Testis (tissue), 2 donors: ENCODE measurements around the gene TBCC.

ENCODE experiments used
- POLR2A ChIP-seq: fragments of 450-650 bp; IDR thresholded peaks from one replicate; pipeline ENCODE4 v1.6.1; 2017; ENCODE audit warnings: antibody characterized with exemption, mild to moderate bottlenecking, moderate library complexity
- TF ChIP-seq, protein P1 (sequence below), 3 experiments: fragments of 450-650 bp in 2 of 3; fragments of 200-600 bp in 1 of 3; sonication (generic) in 1 of 3; IDR thresholded peaks; one replicate each; pipeline ENCODE4 v1.5.1; 2016 to 2019; ENCODE audit warnings: antibody characterized with exemption in 3 of 3, mild to moderate bottlenecking in 2 of 3, moderate library complexity in 1 of 3

DNA sequence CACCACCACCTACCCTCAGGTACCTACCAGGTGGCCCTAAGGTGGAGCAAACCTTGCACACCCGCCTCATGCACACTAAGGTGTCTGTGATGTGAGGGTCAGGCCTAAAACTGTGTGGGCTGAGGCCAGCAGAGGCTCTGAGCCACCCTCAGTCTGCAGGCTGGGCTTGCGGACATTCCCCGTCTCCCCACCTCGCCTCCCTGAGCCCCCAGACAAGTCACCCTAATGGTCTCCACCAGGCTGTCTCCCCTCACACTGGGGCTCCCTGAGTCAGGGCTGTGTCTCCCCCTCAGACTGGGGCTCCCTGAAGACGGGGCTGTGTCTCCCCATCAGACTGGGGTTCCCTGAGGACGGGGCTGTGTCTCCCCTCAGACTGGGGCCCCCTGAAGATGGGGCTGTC, 36.0 kb downstream of the TBCC start:
- TF ChIP-seq, protein P1, sequence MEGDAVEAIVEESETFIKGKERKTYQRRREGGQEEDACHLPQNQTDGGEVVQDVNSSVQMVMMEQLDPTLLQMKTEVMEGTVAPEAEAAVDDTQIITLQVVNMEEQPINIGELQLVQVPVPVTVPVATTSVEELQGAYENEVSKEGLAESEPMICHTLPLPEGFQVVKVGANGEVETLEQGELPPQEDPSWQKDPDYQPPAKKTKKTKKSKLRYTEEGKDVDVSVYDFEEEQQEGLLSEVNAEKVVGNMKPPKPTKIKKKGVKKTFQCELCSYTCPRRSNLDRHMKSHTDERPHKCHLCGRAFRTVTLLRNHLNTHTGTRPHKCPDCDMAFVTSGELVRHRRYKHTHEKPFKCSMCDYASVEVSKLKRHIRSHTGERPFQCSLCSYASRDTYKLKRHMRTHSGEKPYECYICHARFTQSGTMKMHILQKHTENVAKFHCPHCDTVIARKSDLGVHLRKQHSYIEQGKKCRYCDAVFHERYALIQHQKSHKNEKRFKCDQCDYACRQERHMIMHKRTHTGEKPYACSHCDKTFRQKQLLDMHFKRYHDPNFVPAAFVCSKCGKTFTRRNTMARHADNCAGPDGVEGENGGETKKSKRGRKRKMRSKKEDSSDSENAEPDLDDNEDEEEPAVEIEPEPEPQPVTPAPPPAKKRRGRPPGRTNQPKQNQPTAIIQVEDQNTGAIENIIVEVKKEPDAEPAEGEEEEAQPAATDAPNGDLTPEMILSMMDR (IDR thresholded peaks at IDR 0.05): no peak
- no peak for TF ChIP-seq POLR2A
